ENCODE results near the gene SIGLEC10.

Gene SIGLEC10

GRCh38 chr19:51365211-51365964 lies 52.1 kb downstream of the SIGLEC10 start:
- no peaks in the 10 kb centered on the region for H3K27me3 ChIP-seq (ENCODE audit: insufficient read depth, low read depth, severe bottlenecking)
- TF ChIP-seq, protein P1, sequence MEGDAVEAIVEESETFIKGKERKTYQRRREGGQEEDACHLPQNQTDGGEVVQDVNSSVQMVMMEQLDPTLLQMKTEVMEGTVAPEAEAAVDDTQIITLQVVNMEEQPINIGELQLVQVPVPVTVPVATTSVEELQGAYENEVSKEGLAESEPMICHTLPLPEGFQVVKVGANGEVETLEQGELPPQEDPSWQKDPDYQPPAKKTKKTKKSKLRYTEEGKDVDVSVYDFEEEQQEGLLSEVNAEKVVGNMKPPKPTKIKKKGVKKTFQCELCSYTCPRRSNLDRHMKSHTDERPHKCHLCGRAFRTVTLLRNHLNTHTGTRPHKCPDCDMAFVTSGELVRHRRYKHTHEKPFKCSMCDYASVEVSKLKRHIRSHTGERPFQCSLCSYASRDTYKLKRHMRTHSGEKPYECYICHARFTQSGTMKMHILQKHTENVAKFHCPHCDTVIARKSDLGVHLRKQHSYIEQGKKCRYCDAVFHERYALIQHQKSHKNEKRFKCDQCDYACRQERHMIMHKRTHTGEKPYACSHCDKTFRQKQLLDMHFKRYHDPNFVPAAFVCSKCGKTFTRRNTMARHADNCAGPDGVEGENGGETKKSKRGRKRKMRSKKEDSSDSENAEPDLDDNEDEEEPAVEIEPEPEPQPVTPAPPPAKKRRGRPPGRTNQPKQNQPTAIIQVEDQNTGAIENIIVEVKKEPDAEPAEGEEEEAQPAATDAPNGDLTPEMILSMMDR (IDR thresholded peaks at IDR 0.05; ENCODE audit: low read depth, low read length), result no peak
- H3K27ac ChIP-seq, result peak overlapping the region; percentile 90
- no peaks in the 10 kb centered on the region for H3K36me3 ChIP-seq
- no peak for DNase-seq
- peak overlapping the region; percentile 71 for H3K4me3 ChIP-seq (ENCODE audit: low read depth, low read length)
- no peaks in the 10 kb centered on the region for H3K9me3 ChIP-seq (ENCODE audit: severe bottlenecking)

DNA sequence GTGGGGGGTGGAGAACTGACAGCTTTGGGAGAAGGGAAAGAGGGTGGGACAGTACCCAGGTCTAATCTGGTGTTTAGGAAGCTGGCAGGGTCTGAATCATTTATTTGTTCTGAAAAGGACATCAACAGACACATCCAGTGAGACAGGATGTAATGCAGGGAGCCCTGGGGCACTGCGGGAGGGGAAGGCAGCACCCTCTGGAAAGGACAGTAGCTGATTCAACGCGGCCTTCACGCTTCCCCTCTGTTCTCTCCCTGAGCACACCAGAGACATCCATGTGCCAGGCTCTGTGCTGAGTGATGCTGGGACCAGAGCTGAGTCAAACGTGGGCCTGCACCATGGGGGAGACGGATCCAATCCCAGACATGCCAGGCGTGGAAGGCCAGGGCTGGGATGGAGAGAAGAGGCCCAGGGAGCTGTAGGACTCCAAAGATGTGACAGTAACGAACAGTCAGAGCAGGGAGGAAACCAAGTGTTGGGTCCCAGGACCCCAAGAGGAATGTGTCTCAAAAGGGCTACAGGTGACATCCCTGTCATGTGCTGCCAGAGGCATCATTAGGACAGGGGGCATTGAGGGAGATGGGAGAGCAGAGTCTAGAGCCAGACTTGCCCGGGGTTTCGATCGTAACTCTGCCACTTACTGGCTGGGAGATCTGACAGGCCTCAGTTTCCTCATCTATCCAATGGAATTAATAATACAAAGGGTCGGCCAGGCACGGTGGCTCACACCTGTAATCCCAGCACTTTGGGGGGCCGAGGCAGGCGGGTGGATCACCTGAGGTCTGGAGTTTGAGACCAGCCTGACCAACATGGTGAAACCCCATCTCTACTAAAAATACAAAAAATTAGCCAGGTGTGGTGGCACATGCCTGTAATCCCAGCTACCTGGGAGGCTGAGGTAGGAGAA lies 53.0 kb downstream of the SIGLEC10 start:
- TF ChIP-seq, protein P1 (IDR thresholded peaks at IDR 0.05; ENCODE audit: low read depth, low read length), result no peak
- Histone ChIP-seq H3K27me3 (ENCODE audit: insufficient read depth, low read depth, severe bottlenecking) (no peaks in the 10 kb centered on the region), H3K36me3 (no peaks in the 10 kb centered on the region), H3K4me3 (ENCODE audit: low read depth, low read length) (no peak overlapping the region), H3K27ac (no peak overlapping the region; the same call in 1 of the 2 replicates), H3K9me3 (ENCODE audit: severe bottlenecking) (no peaks in the 10 kb centered on the region)
- no peak for DNase-seq

DNA sequence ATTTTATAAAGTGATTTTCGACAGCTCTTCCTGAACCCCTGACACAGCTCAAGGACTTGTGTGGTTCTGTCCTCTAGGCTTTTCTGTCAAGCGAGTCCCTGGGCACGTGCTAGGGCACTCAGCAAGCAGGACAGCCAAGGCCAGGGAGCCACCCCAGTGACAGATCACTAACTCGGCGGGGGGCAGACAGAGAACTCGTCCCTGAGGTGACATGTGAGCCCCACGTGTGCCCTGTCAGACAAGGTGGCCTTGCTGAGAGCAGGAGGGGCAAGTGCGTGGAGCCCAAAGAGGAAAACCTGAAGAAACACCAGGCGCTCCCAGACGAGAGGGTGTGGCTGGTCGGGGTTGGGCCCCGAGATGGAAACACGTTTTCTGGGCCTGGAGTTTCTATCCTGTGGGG lies 56.2 kb downstream of the SIGLEC10 start:
- DNase-seq, result no peak
- TF ChIP-seq, protein P1 (IDR thresholded peaks at IDR 0.05; ENCODE audit: low read depth, low read length), result no peak
- Histone ChIP-seq H3K27me3 (ENCODE audit: insufficient read depth, low read depth, severe bottlenecking) (no peaks in the 10 kb centered on the region), H3K36me3 (no peaks in the 10 kb centered on the region), H3K4me3 (ENCODE audit: low read depth, low read length) (no peak overlapping the region), H3K9me3 (ENCODE audit: severe bottlenecking) (no peaks in the 10 kb centered on the region), H3K27ac (no peak overlapping the region)
